ENCODE results near the gene SH3RF1. TPM values are rescaled to one million over a fixed set of nuclear protein-coding genes. Genes with fewer than 3 reads are reported as not detected.

SH3RF1 gene
- total and polyA plus RNA-seq, 10 of the 15 experiments (the other 5 are each of a cell fraction or from before 2014, with no cell fraction given): 4.5 to 22.5 (median 10.4) TPM

- TF ChIP-seq E4F1 (IDR thresholded peaks at IDR 0.05; ENCODE audit: borderline replicate concordance, partially characterized antibody) (no peak), LARP7 (IDR thresholded peaks at IDR 0.05) (no peak), NFYA (IDR thresholded peaks at IDR 0.05; ENCODE audit: borderline replicate concordance, low read depth, low read length) (no peak), PML (IDR thresholded peaks at IDR 0.05; ENCODE audit: low read length) (no peak)
These were observed 20.8 kb downstream of the SH3RF1 start (continued) for GRCh38 chr4:169249999-169250398.

GRCh38 chr4:169249214-169249973 lies 21.4 kb downstream of the SH3RF1 start:
- SMC1A ChIA-PET (ENCODE audit: uncharacterized antibody, unreplicated experiment): interaction anchor here (0.6 to 10.8 kb wide), 14 partner anchors 11 to 763 kb away, joined by 3 to 102 read pairs (median 4); partner anchors contain the start of gene SH3RF1
- WGBS (ENCODE audit: insufficient coverage, insufficient replicate concordance, low lambda C conversion rate, missing lambda C conversion rate): 58% methylated on average over 6 of the region's 6 CpGs
- H4K20me1 ChIP-seq (ENCODE audit: control insufficient read depth, insufficient read depth): no peaks in the 10 kb centered on the region; the same call in 1 of the 2 replicates
- no peaks in the 10 kb centered on the region; the same call in 1 of the 2 replicates for H3K4me1 ChIP-seq (ENCODE audit: control insufficient read depth, insufficient read depth, low read length)
- DNase-seq (ENCODE audit: low read depth, low spot score) (no peak), FAIRE-seq (no peak), ATAC-seq (peak; percentile 72)
- no peak overlapping the region for H3K9ac ChIP-seq (ENCODE audit: control insufficient read depth, insufficient read depth, low read length)
- CTCF ChIA-PET: interaction anchor here (0.9 to 1.6 kb wide), 3 partner anchors 11 to 188 kb away, joined by 3 to 5 read pairs (median 3); partner anchors contain the start of gene SH3RF1
- H3K27ac ChIP-seq (ENCODE audit: control insufficient read depth, insufficient read depth): no peak overlapping the region
- in situ Hi-C loops (cut with MboI): no loop called here
- H3K4me2 ChIP-seq (ENCODE audit: control insufficient read depth, insufficient read depth): no peak overlapping the region
- H3K36me3 ChIP-seq (ENCODE audit: control insufficient read depth in 2 of 2, insufficient read depth in 2 of 2, low read length in 1 of 2): peaks cover 0 to 4% of the 10 kb centered on the region in 2 experiments; a peak in 1 of 4 replicates
- RAD21 ChIA-PET (ENCODE audit: unreplicated experiment): interaction anchor here (1.7 to 2.1 kb wide), 2 partner anchors 11 to 20 kb away, joined by 5 to 13 read pairs; no protein-coding TSS in a partner anchor
- no TSS peak for BruUV-seq (replicated peaks)
- no peaks in the 10 kb centered on the region for H3K27me3 ChIP-seq (replicated peaks in 1 of 2; ENCODE audit: control insufficient read depth in 2 of 2, insufficient read depth in 2 of 2, low read length in 1 of 2)
- H2AFZ ChIP-seq (ENCODE audit: control insufficient read depth, low read depth, low read length): no peak overlapping the region
- H3K4me3 ChIP-seq: no peak overlapping the region
- peaks cover 62% of the 10 kb centered on the region for H3K79me2 ChIP-seq (ENCODE audit: control insufficient read depth, insufficient read depth, low read length)
- POLR2A ChIA-PET: interaction anchor here (0.9 to 1.5 kb wide), 3 partner anchors 9 to 19 kb away, joined by 3 to 5 read pairs (median 3); no protein-coding TSS in a partner anchor
- H3K9me3 ChIP-seq (replicated peaks; ENCODE audit: control insufficient read depth, insufficient read depth, low read length): peaks cover 2% of the 10 kb centered on the region; the same call in 1 of the 3 replicates
- intact Hi-C loops (cut with micrococcal nuclease; ENCODE audit: unreplicated experiment): no loop called here
- TF ChIP-seq RELB (IDR thresholded peaks at IDR 0.05; ENCODE audit: low read depth): 0 out of 2 replicates have a peak, but pooled peaks have one; percentile 15
- TF ChIP-seq IRF5 (IDR thresholded peaks at IDR 0.05; ENCODE audit: borderline replicate concordance): no peak
- TF ChIP-seq ATF7 (IDR thresholded peaks at IDR 0.05; ENCODE audit: low read depth): 0 out of 2 replicates have a peak, but pooled peaks have one; percentile 33

All from GM12878 (cell line).